Esophagus (tissue), 2 donors: ENCODE measurements around the gene GRM1. TPM values are rescaled to one million over a fixed set of nuclear protein-coding genes. Genes with fewer than 3 reads are reported as not detected.
"Not testable (repeated sequence)": the region's sequence is repeated elsewhere in the genome, so short reads cannot be mapped to it uniquely, and the experiment has no call there.

Source experiments
- H3K27ac ChIP-seq, 2 donors: one replicate each; pipeline ENCODE4 v1.5.1; 2013; ENCODE audit warnings: low read depth in 2 of 2, mild to moderate bottlenecking in 2 of 2, inconsistent platforms in 1 of 2, low read length in 1 of 2, moderate library complexity in 1 of 2
- H3K27me3 ChIP-seq, 2 donors: one replicate each; pipeline ENCODE4 v1.6.1; 2013; ENCODE audit warnings: low read length in 2 of 2, control low read depth in 1 of 2, mild to moderate bottlenecking in 1 of 2; ENCODE audit not compliant: insufficient read depth in 2 of 2, control insufficient read depth in 1 of 2
- H3K36me3 ChIP-seq, 2 donors: one replicate each; pipeline ENCODE4 v1.6.1; 2013; ENCODE audit warnings: low read length in 1 of 2; ENCODE audit not compliant: control insufficient read depth in 2 of 2, insufficient read depth in 2 of 2
- H3K4me1 ChIP-seq, 2 donors: one replicate each; pipeline ENCODE4 v1.6.1; 2013; ENCODE audit warnings: low read length in 1 of 2; ENCODE audit not compliant: control insufficient read depth in 2 of 2, insufficient read depth in 2 of 2
- H3K4me3 ChIP-seq, 2 donors: one replicate each; pipeline ENCODE4 v1.5.1; 2013; ENCODE audit warnings: low read length in 2 of 2, mild to moderate bottlenecking in 2 of 2, low read depth in 1 of 2, moderate library complexity in 1 of 2
- H3K9me3 ChIP-seq, 2 donors: one replicate each; pipeline ENCODE4 v1.6.1; 2013; ENCODE audit warnings: mild to moderate bottlenecking in 2 of 2, low read depth in 1 of 2, low read length in 1 of 2, moderate library complexity in 1 of 2; ENCODE audit not compliant: control insufficient read depth in 2 of 2, insufficient read depth in 1 of 2
- WGBS, 2 donors: extraction: QIAGEN DNeasy Blood & Tissue Kit; methylation state at CpG; one replicate each; pipeline ENCODE4 v1.1.7; 2013; 5-methylcytosine and 5-hydroxymethylcytosine counted together
- polyA plus RNA-seq, 2 donors: library from polyadenylated mRNA; stranded (reverse); fragments of 200-250 nt; gene quantifications; one replicate each; pipeline ENCODE4 v1.2.3, GENCODE V29; 2013
- donor health status: healthy with polysubstance abuse.
- donor health status: Bipolar disorder and iron deficiency.

Gene GRM1
- polyA plus RNA-seq, 2 donors, result 0.01 TPM; not detected in 1

DNA sequence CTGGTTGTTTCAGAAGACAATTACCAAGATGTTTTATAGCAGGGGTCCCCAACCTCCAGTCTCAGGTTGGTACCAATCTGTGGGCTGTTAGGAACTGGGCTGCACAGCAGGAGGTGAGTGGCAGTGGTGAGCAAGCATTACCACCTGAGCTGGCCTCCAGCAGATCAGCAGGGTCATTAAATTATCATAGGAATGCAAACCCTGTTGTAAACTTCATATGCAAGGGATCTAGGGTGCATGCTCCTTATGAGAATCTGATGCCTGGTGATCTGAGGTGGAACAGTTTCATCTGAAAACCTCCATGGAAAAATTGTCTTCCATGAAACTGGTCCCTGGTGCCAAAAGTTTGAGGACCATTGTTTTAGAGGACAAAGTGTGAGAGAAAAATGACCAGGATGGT lies 240.6 kb downstream of the GRM1 start:
- H3K9me3 ChIP-seq, result no peaks in the 10 kb centered on the region
- no peaks in the 10 kb centered on the region for H3K4me1 ChIP-seq
- no peaks in the 10 kb centered on the region for H3K27me3 ChIP-seq
- no peak overlapping the region for H3K4me3 ChIP-seq
- H3K27ac ChIP-seq, result no peak overlapping the region
- no peaks in the 10 kb centered on the region for H3K36me3 ChIP-seq

DNA sequence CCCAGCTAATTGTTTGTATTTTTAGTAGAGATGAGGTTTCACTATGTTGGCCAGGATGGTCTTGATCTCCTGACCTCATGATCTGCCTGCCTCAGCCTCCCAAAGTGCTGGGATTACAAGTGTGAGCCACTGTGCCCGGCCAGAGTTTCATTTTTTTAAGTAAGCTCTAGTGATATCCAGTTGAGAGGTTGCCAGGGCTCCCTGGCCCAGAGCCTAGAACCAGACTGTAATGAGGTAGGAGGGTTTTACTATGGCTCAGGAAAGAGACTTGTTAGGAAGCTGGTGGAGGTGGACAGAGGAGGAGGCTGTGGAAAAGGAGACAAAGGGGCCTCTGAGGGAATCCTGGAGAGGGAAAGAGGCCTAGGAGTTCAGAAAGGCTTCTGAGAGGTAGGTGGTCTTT lies 242.3 kb downstream of the GRM1 start:
- WGBS, 2 donors, result 9 to 32% methylated on average over 1 of the region's 1 CpG
- not testable (repeated sequence) for H3K4me1 ChIP-seq, H3K27ac ChIP-seq, H3K4me3 ChIP-seq, H3K36me3 ChIP-seq, H3K9me3 ChIP-seq, H3K27me3 ChIP-seq

DNA sequence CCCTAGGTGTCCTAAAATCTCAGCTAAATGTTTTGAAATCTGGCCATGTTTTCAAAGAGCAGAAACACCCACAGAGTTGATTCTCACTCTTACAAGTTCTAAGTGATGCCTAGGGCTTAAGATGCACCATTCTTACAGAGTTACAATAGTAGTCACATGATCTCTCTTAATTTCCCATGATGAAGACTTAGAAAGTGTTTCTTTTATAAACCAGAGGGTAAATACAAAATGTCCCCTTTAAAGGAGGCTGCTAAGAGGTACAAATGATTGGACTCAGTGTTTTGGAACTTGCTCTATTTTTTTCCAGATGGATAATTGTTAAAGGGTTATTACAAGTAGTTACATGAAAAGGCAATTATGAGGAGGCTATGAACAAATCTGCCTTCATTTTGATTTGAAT lies 244.6 kb downstream of the GRM1 start:
- no peaks in the 10 kb centered on the region for H3K27me3 ChIP-seq
- H3K36me3 ChIP-seq, result no peaks in the 10 kb centered on the region
- H3K4me1 ChIP-seq, result no peaks in the 10 kb centered on the region
- no peaks in the 10 kb centered on the region for H3K9me3 ChIP-seq
- H3K27ac ChIP-seq, result no peak overlapping the region
- no peak overlapping the region for H3K4me3 ChIP-seq

DNA sequence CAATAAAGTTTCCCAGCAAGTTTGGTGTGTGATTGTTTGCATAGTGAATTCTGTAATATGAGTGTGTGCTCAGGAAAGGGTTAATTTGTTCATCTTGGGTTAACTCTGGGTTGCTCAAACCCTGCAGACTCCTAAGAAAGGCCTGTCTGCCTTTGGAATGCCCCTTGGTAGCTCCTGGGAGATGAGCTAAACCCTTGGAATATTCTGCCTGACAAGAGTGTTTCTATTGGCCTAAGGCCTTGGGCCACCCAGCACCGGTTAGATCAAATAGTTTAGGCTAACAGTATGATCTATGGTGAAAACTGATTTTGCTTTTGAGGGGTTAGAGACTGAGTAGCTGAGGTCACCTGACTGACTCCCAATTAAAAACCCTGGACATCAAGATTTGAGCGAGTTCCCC lies 248.3 kb downstream of the GRM1 start:
- H3K9me3 ChIP-seq, result no peaks in the 10 kb centered on the region
- WGBS, 2 donors, result 43 to 54% methylated on average over 2 of the region's 2 CpGs
- H3K4me1 ChIP-seq, result no peaks in the 10 kb centered on the region
- no peak overlapping the region for H3K4me3 ChIP-seq
- H3K27me3 ChIP-seq, result no peaks in the 10 kb centered on the region
- H3K36me3 ChIP-seq, result no peaks in the 10 kb centered on the region
- no peak overlapping the region for H3K27ac ChIP-seq

DNA sequence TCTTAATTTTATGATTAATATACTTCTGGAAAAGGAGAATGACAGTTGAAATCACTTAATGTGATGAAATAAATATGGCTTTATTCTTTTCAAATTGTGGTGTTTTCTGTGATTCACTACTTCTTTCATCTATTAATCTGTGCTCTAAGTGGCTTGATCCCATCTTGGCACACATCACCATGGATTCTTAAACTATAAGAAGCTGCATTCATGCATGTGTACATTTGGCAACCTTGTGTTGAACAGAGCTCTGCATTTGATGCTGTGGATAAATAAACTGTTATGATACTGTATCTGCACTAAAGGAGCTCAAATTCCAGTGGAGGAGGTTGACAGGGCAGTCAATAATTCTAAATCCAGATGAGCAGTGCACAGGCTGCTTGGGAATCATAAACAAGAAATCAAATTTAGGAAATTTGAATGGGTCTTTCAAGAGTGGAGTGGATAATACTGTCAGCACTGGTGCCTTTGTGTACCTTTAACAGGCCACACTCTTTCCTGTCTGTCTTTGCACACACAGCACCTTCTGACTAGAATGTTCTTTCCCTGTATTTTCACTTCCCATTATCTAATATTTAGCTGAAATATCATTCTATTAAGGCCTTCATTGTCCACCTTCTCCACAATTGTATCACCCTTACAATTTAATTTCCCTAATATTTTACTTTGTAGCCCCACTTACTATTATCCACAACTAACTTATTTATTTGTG lies 252.9 kb downstream of the GRM1 start:
- no peaks in the 10 kb centered on the region for H3K4me1 ChIP-seq
- H3K9me3 ChIP-seq, result no peaks in the 10 kb centered on the region
- H3K27me3 ChIP-seq, result no peaks in the 10 kb centered on the region
- no peak overlapping the region for H3K4me3 ChIP-seq
- no peaks in the 10 kb centered on the region for H3K36me3 ChIP-seq
- H3K27ac ChIP-seq, result no peak overlapping the region

DNA sequence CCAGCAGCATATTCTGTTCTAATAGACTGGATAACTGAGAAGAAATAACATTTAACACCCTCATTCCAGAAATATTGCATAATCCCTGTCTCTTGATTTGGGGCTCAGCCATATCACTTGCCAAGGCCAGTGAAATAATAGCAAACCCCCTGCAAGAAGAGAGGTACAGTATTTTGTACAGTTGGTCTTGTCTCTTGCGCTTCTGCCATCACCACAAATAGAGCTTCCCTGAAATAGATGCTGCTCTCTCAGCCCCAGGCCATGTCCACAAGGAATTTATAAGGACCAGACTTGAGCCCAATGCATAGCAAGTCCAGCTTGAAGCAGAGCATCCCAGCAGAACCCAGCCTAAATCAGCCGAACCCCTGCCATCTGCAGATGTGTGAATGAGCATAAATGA lies 254.0 kb downstream of the GRM1 start:
- Histone ChIP-seq H3K4me3 (no peak overlapping the region), H3K9me3 (no peaks in the 10 kb centered on the region), H3K4me1 (no peaks in the 10 kb centered on the region), H3K27ac (no peak overlapping the region), H3K27me3 (no peaks in the 10 kb centered on the region), H3K36me3 (no peaks in the 10 kb centered on the region)
- WGBS, 2 donors, result 83 to 89% methylated on average over 2 of the region's 2 CpGs

DNA sequence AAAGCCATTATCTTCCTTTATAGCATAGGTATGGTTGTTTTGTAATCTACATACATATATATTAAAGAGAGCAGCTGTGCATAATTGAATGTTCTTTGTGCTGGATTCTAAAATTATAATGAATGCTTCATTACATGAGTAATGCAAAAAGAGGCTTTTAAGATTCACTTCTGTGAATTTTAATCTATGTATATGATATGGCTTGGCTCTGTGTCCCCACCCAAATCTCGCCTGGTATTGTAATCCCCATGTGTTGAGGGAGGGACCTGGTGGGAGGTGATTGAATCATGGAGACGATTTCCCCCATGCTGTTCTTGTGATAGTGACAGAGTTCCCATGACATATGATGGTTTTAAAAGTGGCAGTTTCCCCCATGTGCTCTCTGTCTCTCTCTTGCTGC lies 255.4 kb downstream of the GRM1 start:
- Histone ChIP-seq H3K4me1 (no peaks in the 10 kb centered on the region), H3K4me3 (no peak overlapping the region), H3K36me3 (no peaks in the 10 kb centered on the region), H3K27ac (no peak overlapping the region), H3K27me3 (no peaks in the 10 kb centered on the region), H3K9me3 (no peaks in the 10 kb centered on the region)
- WGBS, 2 donors, result 78 to 82% methylated on average over 2 of the region's 2 CpGs

DNA sequence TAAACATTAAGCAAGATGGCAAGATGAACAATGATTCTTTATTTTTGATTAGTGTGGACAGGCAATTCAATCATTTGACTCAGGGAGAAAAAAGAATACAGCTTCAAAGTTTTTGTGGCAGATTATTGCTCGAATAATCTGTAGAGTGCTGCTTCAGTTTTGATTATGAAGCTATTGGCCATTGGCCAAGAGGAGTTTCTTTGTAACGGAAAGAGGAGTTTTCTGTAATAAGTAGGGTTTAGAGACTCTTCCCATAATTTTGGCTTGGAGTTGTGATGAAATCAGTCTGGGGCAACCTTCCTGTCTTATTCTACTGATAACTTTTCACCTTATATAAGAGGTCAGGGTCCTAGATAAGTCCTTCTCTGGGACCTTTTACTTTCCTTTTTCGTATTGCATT lies 258.1 kb downstream of the GRM1 start:
- WGBS, 2 donors, result 53 to 59% methylated on average over 3 of the region's 3 CpGs
- H3K4me1 ChIP-seq, result no peaks in the 10 kb centered on the region
- no peak overlapping the region for H3K4me3 ChIP-seq
- H3K36me3 ChIP-seq, result no peaks in the 10 kb centered on the region
- H3K9me3 ChIP-seq, result no peaks in the 10 kb centered on the region
- no peak overlapping the region for H3K27ac ChIP-seq
- H3K27me3 ChIP-seq, result no peaks in the 10 kb centered on the region

DNA sequence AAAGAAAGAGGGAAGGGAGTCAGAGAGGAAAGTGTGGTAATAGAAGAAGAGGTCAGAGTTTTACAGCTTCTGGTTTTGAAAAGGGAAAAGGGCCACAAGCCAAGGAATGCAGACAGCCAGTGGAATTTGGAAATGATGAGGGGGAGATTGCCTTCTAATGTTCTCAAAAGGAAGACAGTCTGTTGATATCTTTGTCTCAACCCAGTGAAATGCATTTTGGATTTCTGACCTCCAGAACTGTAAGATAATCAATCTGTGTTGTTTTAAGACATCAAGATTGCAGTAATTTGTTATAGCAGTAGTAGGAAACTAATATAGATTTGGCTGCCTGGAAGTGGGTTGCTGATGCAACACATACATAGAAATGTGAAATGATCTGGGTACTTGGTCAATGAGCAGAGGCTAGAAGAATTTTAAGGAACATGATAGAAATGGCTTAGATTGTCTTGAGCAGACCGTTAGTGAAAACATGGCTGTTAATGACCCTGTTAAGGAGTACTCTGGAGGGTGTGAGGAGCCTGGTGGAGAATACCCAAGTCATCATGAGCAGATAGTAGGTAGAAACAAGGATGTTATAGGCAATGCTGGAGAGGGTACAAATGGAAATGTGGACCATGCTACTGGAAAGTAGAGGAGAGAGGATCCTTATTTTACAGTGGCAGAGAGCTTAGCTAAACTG lies 259.0 kb downstream of the GRM1 start:
- no peak overlapping the region for H3K27ac ChIP-seq
- H3K27me3 ChIP-seq, result no peaks in the 10 kb centered on the region
- no peaks in the 10 kb centered on the region for H3K4me1 ChIP-seq
- no peaks in the 10 kb centered on the region for H3K9me3 ChIP-seq
- no peaks in the 10 kb centered on the region for H3K36me3 ChIP-seq
- WGBS, 2 donors, result 75 to 78% methylated on average over 1 of the region's 1 CpG
- H3K4me3 ChIP-seq, result no peak overlapping the region
